Ovary (tissue), 3 donors: ENCODE data around the gene TEDC1.

Source experiments
- CTCF ChIP-seq, 3 donors: fragments of 450-650 bp in 2 of 3; fragments of 200-600 bp in 1 of 3; IDR thresholded peaks; one replicate each; pipeline versions ENCODE4 v1.5.1 to v1.8.0; 2016 to 2022; ENCODE audit warnings: antibody characterized with exemption in 3 of 3, mild to moderate bottlenecking in 1 of 3
- POLR2A ChIP-seq: fragments of 450-650 bp; IDR thresholded peaks from one replicate; pipeline ENCODE4 v1.6.1; 2017; ENCODE audit warnings: antibody characterized with exemption, mild to moderate bottlenecking, moderate library complexity
- donor health status: DM: no; HTN: no; CAD: no.

GRCh38 chr14:105448706-105449111 is 42.3 kb upstream of the TEDC1 start:
- TF ChIP-seq CTCF (IDR thresholded peaks at IDR 0.05): peak; percentile 53 to 78 (median 59)
- no peak for TF ChIP-seq POLR2A
